ENCODE results near the gene AGAP2.
A peak's percentile ranks its signal among the peaks of the same experiment; 100 is the strongest.

The AGAP2 gene

GRCh38 chr12:57767305-57767698 is 28.8 kb upstream of the AGAP2 start:
- DNase-seq (ENCODE audit: low spot score): no peak

GRCh38 chr12:57766464-57767304 is 28.1 kb upstream of the AGAP2 start, which contains the start of gene CYP27B1:
TSS of gene CYP27B1 (minus strand) at chr12:57767078. CDS start at chr12:57767041, 37 bp downstream.
- DNase-seq (ENCODE audit: low spot score): peak; percentile 87

- DNase-seq (ENCODE audit: low spot score): no peak
Observed at GRCh38 chr12:57765698-57766463, 27.3 kb upstream of the AGAP2 start.

- DNase-seq (ENCODE audit: low spot score): no peak
Observed at GRCh38 chr12:57765003-57765697, 26.6 kb upstream of the AGAP2 start.

- no peak for DNase-seq (ENCODE audit: low spot score)
Observed at GRCh38 chr12:57764662-57765002, 26.1 kb upstream of the AGAP2 start.

- DNase-seq (ENCODE audit: low spot score): no peak
Observed at GRCh38 chr12:57763881-57764661, 25.5 kb upstream of the AGAP2 start.

GRCh38 chr12:57762463-57762862 is 23.9 kb upstream of the AGAP2 start:
- peak; percentile 53 for DNase-seq (ENCODE audit: low spot score)

- no peak for DNase-seq (ENCODE audit: low spot score)
Observed at GRCh38 chr12:57761391-57761998, 23.0 kb upstream of the AGAP2 start.

GRCh38 chr12:57760347-57760982 is 21.9 kb upstream of the AGAP2 start:
- DNase-seq (ENCODE audit: low spot score): no peak

GRCh38 chr12:57759360-57759980 is 20.9 kb upstream of the AGAP2 start:
- DNase-seq (ENCODE audit: low spot score): peak; percentile 54

- no peak for DNase-seq (ENCODE audit: low spot score)
Observed at GRCh38 chr12:57758552-57759359, 20.2 kb upstream of the AGAP2 start.

- DNase-seq (ENCODE audit: low spot score): no peak
Observed at GRCh38 chr12:57757771-57758170, 19.2 kb upstream of the AGAP2 start.

- DNase-seq (ENCODE audit: low spot score): peak; percentile 88
Observed at GRCh38 chr12:57756406-57757341, 18.1 kb upstream of the AGAP2 start.

- DNase-seq (ENCODE audit: low spot score): peak; percentile 50
Observed at GRCh38 chr12:57755454-57756372, 17.2 kb upstream of the AGAP2 start.

GRCh38 chr12:57755194-57755453 is 16.6 kb upstream of the AGAP2 start:
- no peak for DNase-seq (ENCODE audit: low spot score)

- DNase-seq (ENCODE audit: low spot score): peak; percentile 85
Observed at GRCh38 chr12:57754411-57755193, 16.1 kb upstream of the AGAP2 start, which contains the start of gene MARCHF9. TSS of gene MARCHF9 (plus strand) at chr12:57755103. CDS start at chr12:57755529, 426 bp downstream.
